ENCODE measurements around the gene OR4N5.
A peak's percentile ranks its signal among the peaks of the same experiment; 100 is the strongest.
"Not testable (repeated sequence)": the region's sequence is repeated elsewhere in the genome, so short reads cannot be mapped to it uniquely, and the experiment has no call there.

Gene OR4N5

GRCh38 chr14:20118795-20119194 is 19.8 kb upstream of the OR4N5 start:
- TF ChIP-seq, protein P1, sequence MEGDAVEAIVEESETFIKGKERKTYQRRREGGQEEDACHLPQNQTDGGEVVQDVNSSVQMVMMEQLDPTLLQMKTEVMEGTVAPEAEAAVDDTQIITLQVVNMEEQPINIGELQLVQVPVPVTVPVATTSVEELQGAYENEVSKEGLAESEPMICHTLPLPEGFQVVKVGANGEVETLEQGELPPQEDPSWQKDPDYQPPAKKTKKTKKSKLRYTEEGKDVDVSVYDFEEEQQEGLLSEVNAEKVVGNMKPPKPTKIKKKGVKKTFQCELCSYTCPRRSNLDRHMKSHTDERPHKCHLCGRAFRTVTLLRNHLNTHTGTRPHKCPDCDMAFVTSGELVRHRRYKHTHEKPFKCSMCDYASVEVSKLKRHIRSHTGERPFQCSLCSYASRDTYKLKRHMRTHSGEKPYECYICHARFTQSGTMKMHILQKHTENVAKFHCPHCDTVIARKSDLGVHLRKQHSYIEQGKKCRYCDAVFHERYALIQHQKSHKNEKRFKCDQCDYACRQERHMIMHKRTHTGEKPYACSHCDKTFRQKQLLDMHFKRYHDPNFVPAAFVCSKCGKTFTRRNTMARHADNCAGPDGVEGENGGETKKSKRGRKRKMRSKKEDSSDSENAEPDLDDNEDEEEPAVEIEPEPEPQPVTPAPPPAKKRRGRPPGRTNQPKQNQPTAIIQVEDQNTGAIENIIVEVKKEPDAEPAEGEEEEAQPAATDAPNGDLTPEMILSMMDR (IDR thresholded peaks at IDR 0.05; ENCODE audit: low read length, missing control alignments): no peak
- H3K4me3 ChIP-seq (replicated peaks; ENCODE audit: low read depth, low read length): no peak overlapping the region
- DNase-seq (ENCODE audit: low read depth): no peak

DNA sequence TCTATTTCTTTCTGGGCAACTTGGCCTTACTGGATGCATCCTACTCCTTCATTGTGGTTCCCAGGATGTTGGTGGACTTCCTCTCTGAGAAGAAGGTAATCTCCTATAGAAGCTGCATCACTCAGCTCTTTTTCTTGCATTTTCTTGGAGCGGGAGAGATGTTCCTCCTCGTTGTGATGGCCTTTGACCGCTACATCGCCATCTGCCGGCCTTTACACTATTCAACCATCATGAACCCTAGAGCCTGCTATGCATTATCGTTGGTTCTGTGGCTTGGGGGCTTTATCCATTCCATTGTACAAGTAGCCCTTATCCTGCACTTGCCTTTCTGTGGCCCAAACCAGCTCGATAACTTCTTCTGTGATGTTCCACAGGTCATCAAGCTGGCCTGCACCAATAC is 5.3 kb downstream of the OR4N5 start:
- H3K4me3 ChIP-seq (replicated peaks; ENCODE audit: low read depth, low read length): no peak overlapping the region
- no peak for DNase-seq (ENCODE audit: low read depth)
- TF ChIP-seq, protein P1 (IDR thresholded peaks at IDR 0.05; ENCODE audit: low read length, missing control alignments): no peak

DNA sequence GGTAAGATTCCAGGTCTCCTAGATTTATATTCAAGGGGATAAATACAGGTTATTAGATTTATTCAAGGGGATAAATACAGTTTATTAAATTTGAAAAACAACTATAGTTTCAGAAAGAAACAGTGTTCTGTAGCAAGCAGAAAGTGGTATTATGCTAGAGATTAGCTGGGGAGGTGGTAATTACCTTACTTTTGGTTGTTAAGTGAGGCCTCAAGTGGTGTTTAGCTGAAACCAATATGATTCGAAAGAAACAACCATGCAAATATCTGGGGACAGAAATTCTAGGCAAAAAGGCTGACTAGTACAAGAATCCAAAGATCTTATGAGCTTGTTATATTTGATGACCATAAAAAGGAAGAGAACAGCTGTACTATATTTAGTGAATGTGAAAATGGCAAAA is 6.2 kb downstream of the OR4N5 start:
- TF ChIP-seq, protein P1 (IDR thresholded peaks at IDR 0.05; ENCODE audit: low read length, missing control alignments): no peak
- no peak for DNase-seq (ENCODE audit: low read depth)
- H3K4me3 ChIP-seq (replicated peaks; ENCODE audit: low read depth, low read length): no peak overlapping the region

DNA sequence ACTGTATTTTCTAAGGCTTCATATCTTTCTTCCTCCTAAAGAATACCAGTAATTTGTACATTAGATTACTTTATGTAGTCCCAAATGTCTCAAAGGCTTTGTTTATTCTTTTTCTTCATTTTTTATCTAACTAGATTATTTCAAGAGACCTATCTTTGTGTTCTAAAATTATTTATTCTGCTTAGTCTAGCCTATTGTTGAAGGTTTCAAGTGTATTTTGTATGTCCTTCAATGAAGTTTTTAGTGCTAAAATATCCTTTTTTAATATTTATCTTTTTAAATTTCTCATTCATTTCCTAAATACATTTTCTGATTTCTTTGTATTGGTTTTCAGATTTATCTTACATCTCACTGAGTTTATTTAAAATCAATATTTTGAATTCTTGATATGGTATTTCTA is 25.8 kb downstream of the OR4N5 start:
- H3K4me3 ChIP-seq (replicated peaks; ENCODE audit: low read depth, low read length): no peak overlapping the region
- TF ChIP-seq, protein P1 (IDR thresholded peaks at IDR 0.05; ENCODE audit: low read length, missing control alignments): no peak
- DNase-seq (ENCODE audit: low read depth): no peak

DNA sequence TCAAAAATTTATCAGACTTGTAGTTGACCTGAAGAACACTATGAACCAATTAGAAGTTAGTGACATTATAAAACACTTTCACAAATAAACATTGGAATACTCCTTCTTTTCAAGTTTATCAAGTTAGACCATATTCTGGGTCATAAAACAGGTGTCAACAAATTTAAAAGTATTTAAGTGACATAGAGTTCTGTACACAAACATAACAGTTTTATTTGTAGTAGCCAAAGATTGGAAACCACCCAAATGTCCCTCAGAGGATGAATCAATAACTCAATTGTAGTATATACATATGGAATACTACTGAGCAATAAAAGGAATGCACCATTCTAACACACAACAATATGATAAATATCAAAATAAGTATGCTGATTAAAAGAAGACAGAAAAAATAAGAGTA is 28.5 kb downstream of the OR4N5 start:
- DNase-seq (ENCODE audit: low read depth): no peak
- TF ChIP-seq, protein P1 (IDR thresholded peaks at IDR 0.05; ENCODE audit: low read length, missing control alignments): no peak
- H3K4me3 ChIP-seq (replicated peaks; ENCODE audit: low read depth, low read length): no peak overlapping the region

DNA sequence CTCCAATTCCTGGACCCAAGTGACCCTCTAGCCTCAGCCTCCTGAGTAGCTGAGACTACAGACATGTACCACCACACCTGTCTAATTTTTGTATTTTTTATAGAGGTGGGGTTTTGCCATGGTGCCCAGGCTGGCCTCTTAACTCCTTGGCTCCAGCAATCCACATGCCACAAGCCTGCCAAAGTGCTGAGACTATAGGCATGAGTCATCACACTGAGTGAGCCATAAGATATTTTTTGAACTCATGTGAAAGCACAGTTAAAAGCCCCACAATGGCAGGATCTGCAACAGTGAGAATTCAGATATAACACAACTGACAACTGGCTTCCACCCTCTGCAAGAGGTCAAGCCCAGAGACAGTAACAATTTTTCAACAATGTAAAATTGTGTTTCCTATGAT is 31.2 kb downstream of the OR4N5 start:
- not testable (repeated sequence) for H3K4me3 ChIP-seq (replicated peaks; ENCODE audit: low read depth, low read length)
- DNase-seq (ENCODE audit: low read depth): peak; percentile 1

DNA sequence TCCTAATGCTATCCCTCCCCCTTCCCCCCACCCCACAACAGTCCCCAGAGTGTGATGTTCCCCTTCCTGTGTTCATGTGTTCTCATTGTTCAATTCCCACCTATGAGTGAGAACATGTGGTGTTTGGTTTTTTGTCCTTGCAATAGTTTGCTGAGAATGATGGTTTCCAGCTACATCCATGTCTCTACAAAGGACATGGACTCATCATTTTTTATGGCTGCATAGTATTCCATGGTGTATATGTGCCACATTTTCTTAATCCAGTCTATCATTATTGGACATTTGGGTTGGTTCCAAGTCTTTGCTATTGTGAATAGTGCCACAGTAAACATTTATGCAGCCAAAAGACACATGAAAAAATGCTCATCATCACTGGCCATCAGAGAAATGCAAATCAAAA is 35.6 kb downstream of the OR4N5 start:
- DNase-seq (ENCODE audit: low read depth); H3K4me3 ChIP-seq (replicated peaks; ENCODE audit: low read depth, low read length): not testable (repeated sequence)

DNA sequence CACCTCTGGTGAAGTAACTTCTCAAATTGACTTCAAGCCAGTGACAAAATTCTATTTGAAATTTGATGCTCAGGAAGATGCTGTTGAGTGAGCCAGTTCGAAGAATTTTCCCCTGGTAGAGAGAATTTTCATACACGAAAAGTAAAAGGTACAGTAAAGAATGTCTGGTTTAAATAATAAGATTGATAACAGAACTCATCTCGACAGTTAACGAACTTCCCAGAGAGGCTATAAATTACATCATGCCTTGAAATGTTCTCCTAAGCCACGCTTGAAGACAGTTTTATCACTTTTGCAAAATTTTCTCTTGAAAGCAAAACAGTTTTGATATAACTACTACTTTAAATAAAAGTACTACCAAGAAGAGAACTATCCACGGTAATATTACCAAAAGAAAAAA is 37.7 kb downstream of the OR4N5 start:
- DNase-seq (ENCODE audit: low read depth): no peak
- H3K4me3 ChIP-seq (replicated peaks; ENCODE audit: low read depth, low read length): no peak overlapping the region
- TF ChIP-seq, protein P1 (IDR thresholded peaks at IDR 0.05; ENCODE audit: low read length, missing control alignments): no peak

Data from fibroblast of pulmonary artery (primary cell).